Measurements from ENCODE around the gene CD300A.

GRCh38 chr17:74497471-74497870 is 31.0 kb downstream of the CD300A start:
- TF ChIP-seq CTCF (IDR thresholded peaks at IDR 0.05) = no peak
- no peak for TF ChIP-seq POLR2A (IDR thresholded peaks at IDR 0.05)

All from esophagus squamous epithelium (tissue), 4 donors.